ENCODE results near the gene SGCD. TPM values are rescaled to one million over a fixed set of nuclear protein-coding genes. Genes with fewer than 3 reads are reported as not detected.

SGCD gene
- total RNA-seq, 6 experiments from 2014 or later, result 5.2 to 6.7 (median 6.4) TPM

- no peaks in the 10 kb centered on the region for H3K4me1 Mint-ChIP-seq (ENCODE audit: low read depth)
- no peaks in the 10 kb centered on the region; the same call in 1 of the 2 replicates for H3K27me3 Mint-ChIP-seq (ENCODE audit: insufficient read depth)
Observed at GRCh38 chr5:156402387-156402921, 75.5 kb downstream of the SGCD start.

GRCh38 chr5:156405988-156406387 is 79.0 kb downstream of the SGCD start:
- Mint-ChIP-seq H3K27ac (no peak overlapping the region), H3K9me3 (peaks cover 10% of the 10 kb centered on the region; the same call in 1 of the 2 replicates)
- no peak for DNase-seq

More at GRCh38 chr5:156402387-156402921, 75.5 kb downstream of the SGCD start:
- Mint-ChIP-seq H3K4me3 (no peak overlapping the region), H3K27ac (no peak overlapping the region), H3K36me3 (ENCODE audit: low read depth) (0 out of 2 replicates have a peak, but pooled peaks cover 2% of the 10 kb centered on the region), H3K9me3 (peaks cover 6% of the 10 kb centered on the region; the same call in 1 of the 2 replicates)
- DNase-seq, result no peak
- TF ChIP-seq, protein P1, sequence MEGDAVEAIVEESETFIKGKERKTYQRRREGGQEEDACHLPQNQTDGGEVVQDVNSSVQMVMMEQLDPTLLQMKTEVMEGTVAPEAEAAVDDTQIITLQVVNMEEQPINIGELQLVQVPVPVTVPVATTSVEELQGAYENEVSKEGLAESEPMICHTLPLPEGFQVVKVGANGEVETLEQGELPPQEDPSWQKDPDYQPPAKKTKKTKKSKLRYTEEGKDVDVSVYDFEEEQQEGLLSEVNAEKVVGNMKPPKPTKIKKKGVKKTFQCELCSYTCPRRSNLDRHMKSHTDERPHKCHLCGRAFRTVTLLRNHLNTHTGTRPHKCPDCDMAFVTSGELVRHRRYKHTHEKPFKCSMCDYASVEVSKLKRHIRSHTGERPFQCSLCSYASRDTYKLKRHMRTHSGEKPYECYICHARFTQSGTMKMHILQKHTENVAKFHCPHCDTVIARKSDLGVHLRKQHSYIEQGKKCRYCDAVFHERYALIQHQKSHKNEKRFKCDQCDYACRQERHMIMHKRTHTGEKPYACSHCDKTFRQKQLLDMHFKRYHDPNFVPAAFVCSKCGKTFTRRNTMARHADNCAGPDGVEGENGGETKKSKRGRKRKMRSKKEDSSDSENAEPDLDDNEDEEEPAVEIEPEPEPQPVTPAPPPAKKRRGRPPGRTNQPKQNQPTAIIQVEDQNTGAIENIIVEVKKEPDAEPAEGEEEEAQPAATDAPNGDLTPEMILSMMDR (IDR thresholded peaks at IDR 0.05), result no peak

GRCh38 chr5:156407251-156407650 is 80.3 kb downstream of the SGCD start:
- no peak for DNase-seq
- Mint-ChIP-seq H3K27me3 (ENCODE audit: insufficient read depth) (no peaks in the 10 kb centered on the region), H3K4me1 (ENCODE audit: low read depth) (peaks cover 15% of the 10 kb centered on the region), H3K4me3 (no peak overlapping the region), H3K36me3 (ENCODE audit: low read depth) (peaks cover 5% of the 10 kb centered on the region; the same call in 1 of the 2 replicates), H3K27ac (no peak overlapping the region), H3K9me3 (peaks cover 10% of the 10 kb centered on the region; the same call in 1 of the 2 replicates)
- TF ChIP-seq, protein P1 (IDR thresholded peaks at IDR 0.05), result no peak

More at GRCh38 chr5:156405988-156406387, 79.0 kb downstream of the SGCD start:
- Mint-ChIP-seq H3K4me3 (no peak overlapping the region), H3K36me3 (ENCODE audit: low read depth) (peaks cover 5% of the 10 kb centered on the region; the same call in 1 of the 2 replicates), H3K4me1 (ENCODE audit: low read depth) (peaks cover 7% of the 10 kb centered on the region), H3K27me3 (ENCODE audit: insufficient read depth) (no peaks in the 10 kb centered on the region)
- TF ChIP-seq, protein P1 (IDR thresholded peaks at IDR 0.05), result no peak

DNA sequence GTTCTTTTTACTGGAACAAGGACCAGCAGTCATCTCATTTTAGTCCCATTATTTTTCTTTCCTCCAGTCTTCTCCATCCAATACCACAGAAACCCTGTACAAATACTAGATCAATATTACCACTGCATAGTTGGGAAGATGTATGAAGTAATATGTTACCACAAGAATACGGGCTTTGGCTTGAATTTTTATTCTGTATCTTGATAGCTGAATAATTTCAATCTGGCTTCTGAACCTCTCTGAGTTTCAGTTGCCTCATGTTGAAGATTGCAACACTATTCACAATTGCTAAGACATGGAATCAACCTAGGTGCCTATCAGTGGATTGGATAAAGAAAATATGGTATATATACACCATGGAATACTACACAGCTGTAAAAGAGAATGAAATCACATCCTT is 82.9 kb downstream of the SGCD start:
- H3K27ac Mint-ChIP-seq, result no peak overlapping the region
- H3K27me3 Mint-ChIP-seq (ENCODE audit: insufficient read depth), result no peaks in the 10 kb centered on the region
- no peak for DNase-seq
- peaks cover 15% of the 10 kb centered on the region for H3K4me1 Mint-ChIP-seq (ENCODE audit: low read depth)
- peaks cover 5% of the 10 kb centered on the region; the same call in 1 of the 2 replicates for H3K36me3 Mint-ChIP-seq (ENCODE audit: low read depth)
- H3K4me3 Mint-ChIP-seq, result no peak overlapping the region
- H3K9me3 Mint-ChIP-seq, result peaks cover 4% of the 10 kb centered on the region; the same call in 1 of the 2 replicates
- TF ChIP-seq, protein P1 (IDR thresholded peaks at IDR 0.05), result no peak

GRCh38 chr5:156411185-156411613 is 84.2 kb downstream of the SGCD start:
- Mint-ChIP-seq H3K27me3 (ENCODE audit: insufficient read depth) (no peaks in the 10 kb centered on the region), H3K9me3 (peaks cover 4% of the 10 kb centered on the region; the same call in 1 of the 2 replicates), H3K36me3 (ENCODE audit: low read depth) (peaks cover 5% of the 10 kb centered on the region; the same call in 1 of the 2 replicates), H3K4me1 (ENCODE audit: low read depth) (peaks cover 15% of the 10 kb centered on the region), H3K27ac (peak overlapping the region; percentile 23), H3K4me3 (peak overlapping the region; percentile 76)
- peak; percentile 6 for DNase-seq
- TF ChIP-seq, protein P1 (IDR thresholded peaks at IDR 0.05), result no peak
